PC-9 (cell line): Measurements from ENCODE around the gene ANKZF1. TPM values are rescaled to one million over a fixed set of nuclear protein-coding genes. Genes with fewer than 3 reads are reported as not detected.
"Not testable (repeated sequence)": the region's sequence is repeated elsewhere in the genome, so short reads cannot be mapped to it uniquely, and the experiment has no call there.

Experiments used
- BruUV-seq: library from RNA; stranded (reverse); fragments of 400-500 nt; replicated peaks from 2 replicates; lab custom pipeline; 2021; lab: Mats Ljungman, UMichigan
- CTCF ChIA-PET: fragments of 300-600 bp; sonication (Branson Sonifier 250); formaldehyde crosslinking; loops from one replicate; lab custom pipeline; 2022; ENCODE audit warnings: antibody characterized with exemption; lab: Charles Lee
- POLR2A ChIA-PET: fragments of 300-600 bp; sonication (Branson Sonifier 250); formaldehyde crosslinking; loops from one replicate; lab custom pipeline; 2022; ENCODE audit warnings: antibody characterized with exemption; ENCODE audit not compliant: unreplicated experiment; lab: Charles Lee
- DNase-seq, 2 experiments: peaks; one replicate each; pipeline versions ENCODE4 v3.0.0 to v3.0.0-alpha.2; 2015 to 2022; ENCODE audit warnings: mixed read lengths in 1 of 2
- H2AFZ ChIP-seq: fragments of 200-600 bp; sonication (generic); 2 replicates; pipeline ENCODE4 v1.8.1; 2017; ENCODE audit warnings: antibody characterized with exemption
- H3F3A ChIP-seq: fragments of 200-600 bp; sonication (generic); 2 replicates; pipeline ENCODE4 v1.8.1; 2017; ENCODE audit warnings: antibody characterized with exemption, mild to moderate bottlenecking, low read depth; ENCODE audit not compliant: insufficient read depth
- H3K27ac ChIP-seq: fragments of 200-600 bp; sonication (generic); 2 replicates; pipeline ENCODE4 v1.6.1; 2016; ENCODE audit warnings: mixed run types
- H3K27me3 ChIP-seq: fragments of 200-600 bp; sonication (generic); 2 replicates; pipeline ENCODE4 v1.6.1; 2016; ENCODE audit warnings: low read depth, mixed run types; ENCODE audit not compliant: insufficient read depth
- H3K36me3 ChIP-seq: fragments of 200-600 bp; sonication (generic); 2 replicates; pipeline ENCODE4 v1.6.1; 2016; ENCODE audit warnings: low read depth, mixed run types
- H3K4me1 ChIP-seq: fragments of 200-600 bp; sonication (generic); replicated peaks from 2 replicates; pipeline ENCODE4 v1.6.1; 2016; ENCODE audit warnings: mixed run types; ENCODE audit not compliant: insufficient read depth
- H3K4me2 ChIP-seq: fragments of 200-600 bp; sonication (generic); 2 replicates; pipeline ENCODE4 v1.6.1; 2017; ENCODE audit warnings: mixed run types
- H3K4me3 ChIP-seq: fragments of 200-600 bp; sonication (generic); 2 replicates; pipeline ENCODE4 v1.6.1; 2016; ENCODE audit warnings: mixed run types
- H3K79me2 ChIP-seq: fragments of 200-600 bp; sonication (generic); 2 replicates; pipeline ENCODE4 v1.6.1; 2017; ENCODE audit warnings: low read depth, mixed run types
- H3K9me2 ChIP-seq: fragments of 200-600 bp; sonication (generic); 2 replicates; pipeline ENCODE4 v1.8.1; 2017; ENCODE audit warnings: mild to moderate bottlenecking; ENCODE audit not compliant: insufficient read depth
- H3K9me3 ChIP-seq: fragments of 200-600 bp; sonication (generic); 2 replicates; pipeline ENCODE4 v1.8.1; 2016; ENCODE audit warnings: low read depth; ENCODE audit not compliant: insufficient read depth
- H4K20me1 ChIP-seq: fragments of 200-600 bp; sonication (generic); 2 replicates; pipeline ENCODE4 v1.8.1; 2017; ENCODE audit not compliant: insufficient read depth
- EZH2 ChIP-seq: fragments of 200-600 bp; sonication (generic); IDR thresholded peaks from 2 replicates; pipeline ENCODE4 v1.8.0; 2017; ENCODE audit warnings: antibody characterized with exemption, low read depth
- intact Hi-C: fragments of 100-400 bp; cut with micrococcal nuclease; formaldehyde crosslinking; loops from one replicate; pipeline ENCODE4 v1.10.0; 2022; ENCODE audit not compliant: unreplicated experiment
- total RNA-seq: library from RNA; stranded (reverse); gene quantifications from 2 replicates; pipeline ENCODE4 v1.2.3, GENCODE V29; 2021
- TF ChIP-seq, protein P1 (sequence below): fragments of 200-600 bp; sonication (generic); conservative IDR thresholded peaks from 2 replicates; pipeline ENCODE4 v1.6.1; 2017; ENCODE audit warnings: mixed run types, antibody characterized with exemption, mild to moderate bottlenecking, moderate library complexity

Gene ANKZF1
- total RNA-seq, 1 experiment from 2014 or later, result 62.2 TPM

DNA sequence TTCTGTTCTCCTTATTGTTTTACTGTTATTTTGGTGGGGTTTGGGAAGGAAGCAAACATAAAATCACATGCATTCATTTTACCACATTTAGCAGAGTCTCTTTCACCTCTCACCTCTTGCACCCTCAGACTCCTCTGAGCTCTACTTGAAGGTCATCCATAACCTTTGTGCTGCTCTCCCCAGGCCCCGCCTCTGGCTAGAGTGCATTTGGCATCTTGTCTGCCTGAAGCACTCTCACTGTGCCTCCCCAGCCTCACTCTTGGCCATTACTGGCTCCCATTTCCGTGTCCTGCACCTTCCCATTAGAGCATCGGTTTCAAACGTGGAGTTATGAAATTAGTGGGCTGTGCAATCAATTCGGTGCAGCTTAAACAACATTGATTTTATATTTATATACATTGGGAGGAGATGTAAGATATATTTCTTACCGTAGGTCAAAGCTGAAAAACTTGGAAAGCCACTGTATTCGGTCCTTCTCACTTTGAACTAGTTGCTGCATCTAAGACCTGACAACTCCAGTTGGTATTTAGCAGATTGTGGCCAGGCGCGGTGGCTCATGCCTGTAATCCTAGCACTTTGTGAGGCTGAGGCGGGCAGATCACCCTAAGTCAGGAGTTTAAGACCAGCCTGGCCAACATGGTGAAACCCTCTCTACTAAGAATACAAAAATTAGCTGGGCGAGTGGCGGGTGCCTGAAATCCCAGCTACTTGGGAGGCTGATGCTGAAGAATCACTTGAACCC is 30.0 kb upstream of the ANKZF1 start:
- Histone ChIP-seq H2AFZ (no peak overlapping the region), H3K79me2 (no peaks in the 10 kb centered on the region), H3K36me3 (no peaks in the 10 kb centered on the region), H3K27me3 (no peaks in the 10 kb centered on the region), H4K20me1 (no peaks in the 10 kb centered on the region), H3K4me2 (no peak overlapping the region), H3K27ac (no peak overlapping the region), H3K9me2 (no peaks in the 10 kb centered on the region), H3K9me3 (no peaks in the 10 kb centered on the region), H3F3A (no peaks in the 10 kb centered on the region), H3K4me3 (no peak overlapping the region), H3K4me1 (no peaks in the 10 kb centered on the region)
- intact Hi-C loops, result no loop called here
- DNase-seq, result no peak
- ChIA-PET CTCF (no interaction called here), POLR2A (no interaction called here)
- no TSS peak for BruUV-seq
- TF ChIP-seq, protein P1, sequence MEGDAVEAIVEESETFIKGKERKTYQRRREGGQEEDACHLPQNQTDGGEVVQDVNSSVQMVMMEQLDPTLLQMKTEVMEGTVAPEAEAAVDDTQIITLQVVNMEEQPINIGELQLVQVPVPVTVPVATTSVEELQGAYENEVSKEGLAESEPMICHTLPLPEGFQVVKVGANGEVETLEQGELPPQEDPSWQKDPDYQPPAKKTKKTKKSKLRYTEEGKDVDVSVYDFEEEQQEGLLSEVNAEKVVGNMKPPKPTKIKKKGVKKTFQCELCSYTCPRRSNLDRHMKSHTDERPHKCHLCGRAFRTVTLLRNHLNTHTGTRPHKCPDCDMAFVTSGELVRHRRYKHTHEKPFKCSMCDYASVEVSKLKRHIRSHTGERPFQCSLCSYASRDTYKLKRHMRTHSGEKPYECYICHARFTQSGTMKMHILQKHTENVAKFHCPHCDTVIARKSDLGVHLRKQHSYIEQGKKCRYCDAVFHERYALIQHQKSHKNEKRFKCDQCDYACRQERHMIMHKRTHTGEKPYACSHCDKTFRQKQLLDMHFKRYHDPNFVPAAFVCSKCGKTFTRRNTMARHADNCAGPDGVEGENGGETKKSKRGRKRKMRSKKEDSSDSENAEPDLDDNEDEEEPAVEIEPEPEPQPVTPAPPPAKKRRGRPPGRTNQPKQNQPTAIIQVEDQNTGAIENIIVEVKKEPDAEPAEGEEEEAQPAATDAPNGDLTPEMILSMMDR, result no peak
- no peak for TF ChIP-seq EZH2

DNA sequence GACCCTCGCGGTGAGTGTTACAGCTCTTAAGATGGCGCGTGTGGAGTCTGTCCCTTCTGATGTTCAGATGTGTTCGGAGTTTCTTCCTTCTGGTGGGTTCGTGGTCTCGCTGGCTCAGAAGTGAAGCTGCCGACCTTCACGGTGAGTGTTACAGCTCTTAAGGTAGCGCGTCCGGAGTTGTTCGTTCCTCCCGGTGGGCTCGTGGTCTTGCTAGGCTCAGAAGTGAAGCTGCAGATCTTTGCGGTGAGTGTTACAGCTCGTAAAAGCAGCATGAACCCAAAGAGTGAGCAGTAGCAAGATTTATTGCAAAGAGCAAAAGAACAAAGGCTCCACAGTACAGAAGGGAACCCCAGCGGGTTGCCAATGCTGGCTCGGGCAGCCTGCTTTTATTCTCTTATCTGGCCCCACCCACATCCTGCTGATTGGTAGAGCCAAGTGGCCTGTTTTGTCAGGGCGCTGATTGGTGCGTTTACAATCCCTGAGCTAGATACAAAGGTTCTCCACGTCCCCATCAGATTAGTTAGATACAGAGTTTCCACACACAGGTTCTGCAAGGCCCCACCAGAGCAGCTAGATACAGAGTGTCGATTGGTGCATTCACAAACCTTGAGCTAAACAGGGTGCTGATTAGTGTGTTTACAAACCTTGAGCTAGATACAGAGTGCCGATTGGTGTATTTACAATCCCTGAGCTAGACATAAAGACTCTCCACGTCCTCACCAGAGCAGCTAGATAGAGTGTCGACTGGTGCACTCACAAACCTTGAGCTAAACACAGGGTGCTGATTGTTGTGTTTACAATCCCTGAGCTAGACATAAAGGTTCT is 28.9 kb upstream of the ANKZF1 start:
- H3K36me3 ChIP-seq, H3K9me3 ChIP-seq, H3K27me3 ChIP-seq, POLR2A ChIA-PET, CTCF ChIA-PET, BruUV-seq, DNase-seq, H3K9me2 ChIP-seq, H3K4me1 ChIP-seq, H3F3A ChIP-seq, H2AFZ ChIP-seq, intact Hi-C loops, H4K20me1 ChIP-seq, H3K79me2 ChIP-seq, H3K27ac ChIP-seq, H3K4me2 ChIP-seq, H3K4me3 ChIP-seq: not testable (repeated sequence)

DNA sequence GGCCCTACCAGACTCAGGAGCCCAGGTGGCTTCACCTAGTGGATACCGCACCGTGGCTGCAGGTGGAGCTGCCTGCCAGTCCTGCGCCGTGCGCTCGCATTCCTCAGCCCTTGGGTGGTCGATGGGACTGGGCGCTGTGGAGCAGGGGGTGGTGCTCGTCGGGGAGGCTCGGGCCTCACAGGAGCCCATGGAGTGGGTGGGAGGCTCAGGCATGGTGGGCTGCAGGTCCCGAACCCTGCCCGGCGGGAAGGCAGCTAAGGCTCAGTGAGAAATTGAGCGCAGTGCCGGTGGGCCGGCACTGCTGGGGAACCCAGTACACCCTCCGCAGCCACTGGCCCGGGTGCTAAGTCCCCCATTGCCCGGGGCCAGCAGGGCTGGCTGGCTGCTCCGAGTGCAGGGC is 28.3 kb upstream of the ANKZF1 start:
- H3K9me3 ChIP-seq, H3K36me3 ChIP-seq, H3F3A ChIP-seq, H3K79me2 ChIP-seq, H3K9me2 ChIP-seq, H3K4me2 ChIP-seq, H3K4me1 ChIP-seq, DNase-seq, intact Hi-C loops, BruUV-seq, H2AFZ ChIP-seq, POLR2A ChIA-PET, H3K27me3 ChIP-seq, H3K4me3 ChIP-seq, CTCF ChIA-PET, H3K27ac ChIP-seq, H4K20me1 ChIP-seq: not testable (repeated sequence)

DNA sequence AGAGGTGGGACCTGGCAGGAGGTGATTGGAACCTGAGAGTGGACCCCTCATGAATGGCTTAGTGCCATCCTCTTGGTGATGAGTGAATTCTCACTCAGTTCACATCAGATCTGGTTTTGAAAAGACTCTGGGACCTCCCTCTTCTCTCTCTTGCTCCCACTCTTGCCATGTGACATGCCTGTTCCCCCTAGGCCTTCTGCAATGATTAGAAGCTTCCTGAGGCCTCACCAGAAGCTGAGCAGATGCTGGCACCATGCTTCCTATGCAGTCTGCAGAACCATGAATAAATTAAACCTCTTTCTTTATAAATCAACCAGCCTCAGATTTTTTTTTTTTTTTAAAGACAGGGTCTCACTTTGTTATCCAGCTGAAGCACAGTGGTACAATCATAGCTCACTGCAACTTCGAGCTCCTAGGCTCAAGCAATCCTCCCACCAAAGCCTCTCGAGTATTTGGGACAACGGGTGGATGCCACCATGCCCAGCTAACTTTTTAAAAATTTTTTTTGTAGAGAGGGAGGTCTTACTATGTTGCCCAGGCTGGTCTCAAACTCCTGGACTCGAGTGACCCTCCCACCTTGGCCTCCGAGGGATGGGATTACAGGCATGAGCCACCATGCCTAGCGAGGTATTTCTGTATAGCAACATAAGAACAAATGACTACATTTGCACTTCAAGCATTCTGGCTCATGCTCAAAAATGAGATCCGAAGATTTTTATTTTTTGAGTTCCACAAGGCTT is 25.0 kb upstream of the ANKZF1 start:
- no peaks in the 10 kb centered on the region for H4K20me1 ChIP-seq
- no peak for TF ChIP-seq EZH2
- TF ChIP-seq, protein P1, result no peak
- H3K36me3 ChIP-seq, result no peaks in the 10 kb centered on the region
- H2AFZ ChIP-seq, result no peak overlapping the region
- peaks cover 14% of the 10 kb centered on the region; the same call in 1 of the 2 replicates for H3F3A ChIP-seq
- no peaks in the 10 kb centered on the region for H3K9me2 ChIP-seq
- H3K4me3 ChIP-seq, result no peak overlapping the region
- no peaks in the 10 kb centered on the region for H3K79me2 ChIP-seq
- H3K9me3 ChIP-seq, result no peaks in the 10 kb centered on the region
- no peak overlapping the region for H3K4me2 ChIP-seq
- no TSS peak for BruUV-seq
- H3K27me3 ChIP-seq, result no peaks in the 10 kb centered on the region
- POLR2A ChIA-PET, result interaction anchor here (0.6 kb wide), 1 partner anchor 13 kb away, joined by 7 read pairs; no protein-coding TSS in a partner anchor
- peaks cover 18% of the 10 kb centered on the region for H3K4me1 ChIP-seq
- DNase-seq, result no peak
- intact Hi-C loops, result no loop called here
- CTCF ChIA-PET, result no interaction called here
- no peak overlapping the region for H3K27ac ChIP-seq
